HG03159 (cell line): ENCODE data around the gene RAPGEF2.
A peak's percentile ranks its signal among the peaks of the same experiment; 100 is the strongest.
"Not testable (repeated sequence)": the region's sequence is repeated elsewhere in the genome, so short reads cannot be mapped to it uniquely, and the experiment has no call there.

Source experiments
- ATAC-seq: cut with Tn5 transposase; IDR thresholded peaks from one replicate; pipeline ENCODE4 v1.9.1; 2021; ENCODE audit warnings: mild to moderate bottlenecking, moderate library complexity; ENCODE audit not compliant: unreplicated experiment

The RAPGEF2 gene

GRCh38 chr4:159353422-159354116 lies 250.7 kb downstream of the RAPGEF2 start:
- ATAC-seq, result no peak

- ATAC-seq, result no peak
These were observed 252.6 kb downstream of the RAPGEF2 start for GRCh38 chr4:159355466-159355865.

- ATAC-seq, result no peak
These were observed 254.5 kb downstream of the RAPGEF2 start for GRCh38 chr4:159357350-159357749.

GRCh38 chr4:159358226-159358625 lies 255.3 kb downstream of the RAPGEF2 start:
- ATAC-seq, result no peak

GRCh38 chr4:159360549-159360948 lies 257.7 kb downstream of the RAPGEF2 start:
- ATAC-seq, result no peak

GRCh38 chr4:159363361-159363760 lies 260.5 kb downstream of the RAPGEF2 start:
- ATAC-seq, result no peak

- ATAC-seq, result no peak
These were observed 264.3 kb downstream of the RAPGEF2 start for GRCh38 chr4:159366966-159367780.

- peak; percentile 46 for ATAC-seq
These were observed 264.9 kb downstream of the RAPGEF2 start for GRCh38 chr4:159367781-159368080.

GRCh38 chr4:159368320-159368719 lies 265.4 kb downstream of the RAPGEF2 start:
- ATAC-seq, result no peak

- ATAC-seq, result no peak
These were observed 266.4 kb downstream of the RAPGEF2 start for GRCh38 chr4:159369256-159369655.

- ATAC-seq, result no peak
These were observed 267.4 kb downstream of the RAPGEF2 start for GRCh38 chr4:159370286-159370685.

- no peak for ATAC-seq
These were observed 272.1 kb downstream of the RAPGEF2 start for GRCh38 chr4:159374749-159375530.

- no peak for ATAC-seq
These were observed 273.4 kb downstream of the RAPGEF2 start for GRCh38 chr4:159376289-159376688.

GRCh38 chr4:159378056-159378616 lies 275.3 kb downstream of the RAPGEF2 start:
- ATAC-seq, result no peak

GRCh38 chr4:159379064-159379463 lies 276.2 kb downstream of the RAPGEF2 start:
- not testable (repeated sequence) for ATAC-seq

- ATAC-seq, result no peak
These were observed 277.0 kb downstream of the RAPGEF2 start for GRCh38 chr4:159379836-159380235.

GRCh38 chr4:159382856-159383561 lies 280.1 kb downstream of the RAPGEF2 start:
- ATAC-seq, result no peak

- no peak for ATAC-seq
These were observed 280.7 kb downstream of the RAPGEF2 start for GRCh38 chr4:159383562-159383931.

GRCh38 chr4:159384017-159384416 lies 281.1 kb downstream of the RAPGEF2 start:
- no peak for ATAC-seq

- ATAC-seq, result no peak
These were observed 281.8 kb downstream of the RAPGEF2 start for GRCh38 chr4:159384632-159385031.

- no peak for ATAC-seq
These were observed 283.7 kb downstream of the RAPGEF2 start for GRCh38 chr4:159386620-159387019.
